HG02623 (cell line): ENCODE measurements around the gene MAPK10.
A peak's percentile ranks its signal among the peaks of the same experiment; 100 is the strongest.
"Not testable (repeated sequence)": the region's sequence is repeated elsewhere in the genome, so short reads cannot be mapped to it uniquely, and the experiment has no call there.

Experiments used
- ATAC-seq: cut with Tn5 transposase; IDR thresholded peaks from one replicate; pipeline ENCODE4 v1.9.1; 2021; ENCODE audit warnings: moderate library complexity; ENCODE audit not compliant: unreplicated experiment

MAPK10 gene

DNA sequence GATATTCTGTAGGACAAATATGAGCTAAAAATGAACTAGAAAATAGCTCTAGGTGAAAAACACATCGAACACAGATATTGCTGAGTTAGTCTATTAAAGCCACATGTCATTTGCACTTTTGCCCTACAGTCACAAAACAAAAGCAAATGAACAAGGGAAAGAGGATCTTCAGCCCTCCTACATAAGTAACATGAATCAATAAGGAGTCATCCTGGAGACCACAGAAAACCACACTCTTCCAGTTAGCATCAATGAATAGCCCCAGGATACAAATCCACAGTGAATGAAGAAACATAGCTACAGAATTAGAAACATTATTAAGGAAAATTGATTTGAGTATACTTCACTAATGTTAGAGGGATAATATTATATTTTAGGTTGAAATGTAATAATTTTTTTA is 311.4 kb downstream of the MAPK10 start:
- ATAC-seq = no peak

- ATAC-seq = no peak
These were observed 315.3 kb downstream of the MAPK10 start for GRCh38 chr4:86044593-86044985.

GRCh38 chr4:86043755-86044592 is 315.9 kb downstream of the MAPK10 start:
- ATAC-seq = peak; percentile 80

- no peak for ATAC-seq
These were observed 321.8 kb downstream of the MAPK10 start for GRCh38 chr4:86038037-86038436.

DNA sequence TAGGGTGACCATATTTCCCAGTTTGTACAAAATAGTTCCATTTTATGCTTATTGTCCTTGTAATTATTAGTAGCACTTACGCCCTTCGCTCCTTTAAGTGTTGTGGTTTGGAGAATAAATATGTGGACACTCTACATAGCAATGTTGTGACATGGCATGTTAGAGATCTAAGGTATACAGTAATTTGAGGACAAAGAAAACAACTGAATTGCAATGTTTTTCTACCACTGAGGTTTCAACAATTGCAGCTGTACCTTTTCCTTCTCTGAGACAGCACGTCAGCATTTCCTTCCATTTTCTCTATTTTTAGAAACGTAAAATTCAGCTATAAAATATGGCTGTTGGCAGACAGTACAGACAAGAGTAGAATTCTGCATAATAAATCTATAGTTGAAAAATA is 323.1 kb downstream of the MAPK10 start:
- no peak for ATAC-seq

GRCh38 chr4:86035688-86036087 is 324.2 kb downstream of the MAPK10 start:
- ATAC-seq = no peak

- ATAC-seq = no peak
These were observed 325.2 kb downstream of the MAPK10 start for GRCh38 chr4:86034616-86035015.

- no peak for ATAC-seq
These were observed 326.7 kb downstream of the MAPK10 start for GRCh38 chr4:86033171-86033570.

GRCh38 chr4:86032476-86033022 is 327.3 kb downstream of the MAPK10 start:
- ATAC-seq = no peak

- no peak for ATAC-seq
These were observed 327.9 kb downstream of the MAPK10 start for GRCh38 chr4:86031927-86032326.

DNA sequence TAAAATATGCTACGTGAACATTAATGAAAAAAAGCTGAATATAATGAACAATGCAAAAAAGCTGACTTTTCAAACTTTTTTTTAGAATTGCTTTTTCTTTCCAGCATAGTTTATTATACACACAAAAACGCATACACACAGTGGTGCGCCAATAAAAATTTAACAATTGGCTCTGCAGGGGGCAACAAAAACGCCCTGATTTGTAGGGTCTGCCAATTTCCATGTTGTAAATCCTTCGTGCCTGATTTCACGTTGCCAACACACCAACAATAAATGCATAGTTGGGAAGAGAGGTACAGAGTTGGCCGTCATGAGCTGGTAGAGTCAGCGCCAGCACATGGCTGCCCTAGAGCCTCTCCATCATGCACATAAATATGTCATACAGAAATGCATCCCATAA is 333.1 kb downstream of the MAPK10 start:
- no peak for ATAC-seq

- not testable (repeated sequence) for ATAC-seq
These were observed 338.2 kb downstream of the MAPK10 start for GRCh38 chr4:86021671-86022070.

DNA sequence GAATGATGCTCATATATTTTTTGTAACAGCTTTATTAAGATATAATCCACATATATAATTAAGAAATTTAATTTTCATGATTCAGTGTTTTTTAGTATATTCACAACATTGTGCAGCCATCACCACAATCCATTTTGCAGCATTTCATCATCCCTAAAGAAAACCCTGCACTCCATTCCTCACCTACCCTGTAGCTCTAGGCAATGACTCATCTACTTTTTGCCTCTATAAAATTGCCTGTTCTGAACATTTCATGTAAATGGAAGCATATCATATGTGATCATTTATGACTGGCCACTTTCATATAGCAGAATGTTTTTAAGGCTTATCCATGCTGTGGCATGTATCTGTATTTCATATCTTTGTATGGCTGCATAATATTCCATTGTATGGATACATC is 339.9 kb downstream of the MAPK10 start:
- no peak for ATAC-seq

DNA sequence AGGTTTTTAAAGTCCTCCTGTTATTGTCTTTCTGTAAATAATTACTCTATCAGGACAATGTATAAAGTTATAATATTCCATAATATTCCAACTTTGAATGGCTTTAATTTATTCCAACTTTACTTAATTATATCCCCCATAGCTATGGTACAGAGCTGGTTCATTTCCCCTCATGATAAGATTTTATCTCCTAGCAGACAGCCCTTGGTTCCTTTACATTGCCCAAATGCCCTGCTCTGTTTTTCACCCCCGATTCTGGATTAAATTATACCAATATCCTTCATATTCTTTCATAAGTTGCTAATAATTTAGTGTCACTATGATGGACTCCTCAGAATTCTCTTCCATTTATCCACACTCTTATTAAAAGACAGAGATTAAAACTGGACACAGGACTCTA is 340.5 kb downstream of the MAPK10 start:
- no peak for ATAC-seq

GRCh38 chr4:86015412-86016350 is 344.2 kb downstream of the MAPK10 start:
- ATAC-seq = no peak

DNA sequence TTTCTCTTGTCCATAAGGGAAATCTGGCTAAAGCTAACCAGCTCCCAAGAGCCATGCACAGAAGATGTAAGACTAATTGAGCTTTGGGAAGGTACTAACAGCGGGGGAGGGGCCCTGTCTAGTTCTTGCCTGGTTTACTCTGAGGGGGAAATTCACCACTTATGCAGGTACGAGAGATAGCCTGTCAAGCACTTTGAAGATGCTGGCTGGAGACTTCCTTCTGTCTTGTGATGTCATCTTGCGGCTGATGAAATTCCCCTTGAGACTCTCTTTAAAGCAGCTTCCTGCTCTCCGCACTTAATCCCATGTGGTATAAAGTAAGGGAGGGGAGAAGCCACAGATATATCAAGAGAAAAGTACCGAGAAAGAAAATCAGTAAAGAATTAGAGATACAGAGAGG is 345.3 kb downstream of the MAPK10 start:
- peak; percentile 90 for ATAC-seq

DNA sequence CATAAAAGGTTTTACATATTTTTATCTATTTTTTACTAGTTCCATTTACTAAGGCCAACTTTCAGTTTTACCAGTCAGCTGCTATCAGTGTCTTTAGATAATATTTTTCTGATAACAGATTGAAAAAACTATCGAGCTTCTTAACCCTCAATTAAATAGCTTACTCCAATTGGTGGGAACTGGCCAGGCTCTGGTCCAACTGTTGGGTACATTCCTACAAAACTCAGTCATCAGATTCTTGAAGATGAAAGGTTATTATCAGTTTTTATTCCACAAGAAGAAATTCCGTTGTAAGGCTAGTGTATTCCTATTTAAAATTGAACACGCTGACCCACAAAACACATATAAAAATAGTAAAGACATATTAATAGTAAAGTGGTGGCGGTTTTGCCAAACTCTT is 346.2 kb downstream of the MAPK10 start:
- no peak for ATAC-seq

GRCh38 chr4:86011117-86011516 is 348.7 kb downstream of the MAPK10 start:
- ATAC-seq = no peak

GRCh38 chr4:86007042-86007441 is 352.8 kb downstream of the MAPK10 start:
- ATAC-seq = no peak

DNA sequence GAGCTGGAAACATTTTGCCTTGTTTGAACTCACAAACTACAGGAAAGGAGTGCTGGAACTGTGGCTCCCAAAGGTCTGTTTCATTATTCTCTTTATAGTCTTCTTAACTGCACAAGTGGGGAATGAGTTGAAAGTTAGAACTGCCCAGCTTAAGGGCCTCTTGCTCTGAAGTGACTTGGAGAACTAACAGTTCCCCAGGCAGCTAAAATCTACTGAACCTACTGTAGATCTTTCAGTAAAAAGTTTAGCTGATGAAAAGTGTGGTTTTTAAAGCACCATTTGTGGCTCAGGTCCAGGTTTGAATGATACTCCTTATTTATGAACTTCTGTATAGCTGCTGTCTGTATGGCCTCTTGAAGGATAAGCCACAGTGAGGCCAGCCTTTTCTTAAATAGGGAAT is 353.8 kb downstream of the MAPK10 start:
- no peak for ATAC-seq

DNA sequence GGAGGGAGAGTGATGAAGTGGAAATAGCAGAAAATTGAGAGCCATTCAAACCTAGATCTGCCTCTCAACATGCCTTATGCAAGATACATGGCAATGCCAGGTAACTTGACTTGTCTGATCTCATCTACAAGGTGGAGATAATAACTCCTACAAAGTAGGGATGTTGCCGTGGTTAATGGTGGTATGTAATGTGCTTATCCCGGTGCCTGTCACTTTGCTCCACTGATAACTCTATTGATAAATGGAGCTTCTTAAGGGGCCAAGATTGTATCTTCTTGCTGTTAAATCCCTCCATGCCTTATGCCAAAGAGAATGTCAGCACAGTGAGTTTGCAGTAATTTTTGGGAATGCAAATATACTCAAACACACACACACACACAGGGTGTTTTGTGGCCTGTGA is 355.8 kb downstream of the MAPK10 start:
- no peak for ATAC-seq

- ATAC-seq = no peak
These were observed 358.3 kb downstream of the MAPK10 start for GRCh38 chr4:86001591-86001990.
